Activated CD4-positive, alpha-beta memory T cell treated with anti-CD3 and anti-CD28 coated beads for 36 hours (primary cell): ENCODE results near the gene RFX3. TPM values are rescaled to one million over a fixed set of nuclear protein-coding genes. Genes with fewer than 3 reads are reported as not detected.

Experiments used
- CTCF ChIA-PET: fragments of 350-600 bp; sonication (Branson Sonifier 250); formaldehyde crosslinking; loops from one replicate; lab custom pipeline; 2021; ENCODE audit warnings: antibody characterized with exemption, inconsistent platforms; lab: Charles Lee
- POLR2A ChIA-PET: fragments of 350-600 bp; sonication (Branson Sonifier 250); formaldehyde crosslinking; loops from one replicate; lab custom pipeline; 2021; ENCODE audit warnings: antibody characterized with exemption; lab: Charles Lee
- DNase-seq: peaks from one replicate; pipeline ENCODE4 v3.0.0-alpha.2; 2020
- H3K27ac Mint-ChIP-seq: one replicate; pipeline ENCODE4 v1.8.0; 2021; ENCODE audit warnings: mixed read lengths
- H3K27me3 Mint-ChIP-seq: one replicate; pipeline ENCODE4 v1.8.0; 2021; ENCODE audit warnings: mixed read lengths
- H3K36me3 Mint-ChIP-seq: one replicate; pipeline ENCODE4 v1.8.0; 2021; ENCODE audit warnings: mixed read lengths
- H3K4me1 Mint-ChIP-seq: one replicate; pipeline ENCODE4 v1.8.0; 2021; ENCODE audit warnings: low read depth, mixed read lengths
- H3K4me3 Mint-ChIP-seq: one replicate; pipeline ENCODE4 v1.8.0; 2021; ENCODE audit warnings: mild to moderate bottlenecking, mixed read lengths
- H3K9me3 Mint-ChIP-seq: one replicate; pipeline ENCODE4 v1.8.0; 2021; ENCODE audit warnings: mixed read lengths
- intact Hi-C: fragments of 100-400 bp; cut with micrococcal nuclease; formaldehyde crosslinking; loops from one replicate; pipeline ENCODE4 v1.15.1; 2023
- total RNA-seq, 2 experiments: library from RNA; stranded (reverse); gene quantifications; one replicate each; pipeline ENCODE4 v1.2.3, GENCODE V29; 2021

RFX3 gene
- total RNA-seq, 2 experiments from 2014 or later = 12.2 to 13.4 TPM

DNA sequence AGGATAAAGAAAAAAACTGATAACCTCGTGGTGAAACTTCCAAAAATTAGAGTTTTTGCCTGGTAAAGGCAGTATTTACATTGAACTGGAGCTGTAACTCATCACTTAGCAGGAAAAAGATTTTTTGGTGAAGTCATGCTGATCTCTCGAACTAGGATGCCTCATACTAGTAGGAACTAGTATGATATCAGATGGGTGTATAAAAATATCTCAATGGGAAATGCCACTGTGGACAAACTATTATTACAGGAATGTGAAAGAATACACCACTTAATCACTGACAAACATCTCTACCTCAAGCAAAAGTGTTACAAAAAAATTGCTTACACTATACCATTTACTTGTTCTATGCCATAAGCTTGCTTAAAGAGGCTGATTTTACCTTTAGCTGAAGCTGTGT is 28.4 kb downstream of the RFX3 start:
- ChIA-PET POLR2A (no interaction called here), CTCF (interaction anchor here (0.7 kb wide), 1 partner anchor 20 kb away, joined by 3 read pairs; no protein-coding TSS in a partner anchor)
- H3K4me1 Mint-ChIP-seq = peaks cover 22% of the 10 kb centered on the region
- H3K36me3 Mint-ChIP-seq = peaks cover 6% of the 10 kb centered on the region
- H3K9me3 Mint-ChIP-seq = peaks cover 3% of the 10 kb centered on the region
- no peak overlapping the region for H3K4me3 Mint-ChIP-seq
- DNase-seq = no peak
- H3K27ac Mint-ChIP-seq = no peak overlapping the region
- intact Hi-C loops = no loop called here
- H3K27me3 Mint-ChIP-seq = no peaks in the 10 kb centered on the region

DNA sequence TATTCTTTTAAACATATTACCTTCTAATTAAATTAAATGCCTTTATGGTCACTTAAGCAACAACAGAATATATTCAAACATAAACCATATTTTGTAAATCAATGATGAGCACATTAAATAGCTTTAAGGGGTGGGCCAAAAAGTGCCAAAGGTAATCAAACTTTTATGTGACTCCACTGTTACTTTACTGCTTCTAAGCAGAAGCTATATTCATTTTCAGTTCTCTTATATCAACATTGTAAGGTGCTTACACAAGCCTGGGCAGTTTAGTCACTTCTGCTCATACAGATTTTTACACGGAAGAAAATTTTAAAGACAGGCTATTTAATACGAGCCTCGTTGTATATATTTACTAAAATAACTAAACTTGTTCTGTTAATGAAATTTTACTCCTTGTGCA is 29.9 kb downstream of the RFX3 start:
- intact Hi-C loops = no loop called here
- ChIA-PET CTCF (no interaction called here), POLR2A (interaction anchor here (1.1 to 1.4 kb wide), 2 partner anchors 15 to 30 kb away, joined by 3 read pairs; partner anchors contain the start of gene RFX3)
- H3K4me3 Mint-ChIP-seq = no peak overlapping the region
- peaks cover 6% of the 10 kb centered on the region for H3K36me3 Mint-ChIP-seq
- no peak overlapping the region for H3K27ac Mint-ChIP-seq
- peaks cover 3% of the 10 kb centered on the region for H3K9me3 Mint-ChIP-seq
- H3K4me1 Mint-ChIP-seq = peaks cover 32% of the 10 kb centered on the region
- no peak for DNase-seq
- H3K27me3 Mint-ChIP-seq = no peaks in the 10 kb centered on the region

DNA sequence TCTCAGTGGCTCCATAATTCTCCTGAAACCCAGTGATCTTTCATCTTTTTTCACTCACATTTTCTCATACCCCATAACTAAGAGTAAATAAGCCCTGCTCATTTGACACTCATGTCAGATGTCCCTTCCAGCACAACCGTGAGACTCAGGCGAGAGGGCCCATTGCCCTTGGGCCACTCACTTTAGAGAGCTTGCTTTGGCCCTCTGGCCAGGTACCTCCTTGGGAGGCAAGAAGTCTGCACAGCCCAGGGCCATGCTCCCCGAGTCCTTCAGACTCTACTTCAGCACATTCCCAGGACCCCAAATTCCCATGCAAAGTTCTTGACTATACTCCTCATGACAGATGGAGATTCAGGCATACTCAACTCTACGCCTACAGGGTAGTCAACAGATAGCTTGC is 33.6 kb downstream of the RFX3 start:
- Mint-ChIP-seq H3K4me3 (no peak overlapping the region), H3K4me1 (peaks cover 19% of the 10 kb centered on the region), H3K27ac (no peak overlapping the region), H3K27me3 (no peaks in the 10 kb centered on the region), H3K9me3 (peaks cover 3% of the 10 kb centered on the region), H3K36me3 (peaks cover 11% of the 10 kb centered on the region)
- ChIA-PET POLR2A (no interaction called here), CTCF (no interaction called here)
- no peak for DNase-seq
- intact Hi-C loops = no loop called here

DNA sequence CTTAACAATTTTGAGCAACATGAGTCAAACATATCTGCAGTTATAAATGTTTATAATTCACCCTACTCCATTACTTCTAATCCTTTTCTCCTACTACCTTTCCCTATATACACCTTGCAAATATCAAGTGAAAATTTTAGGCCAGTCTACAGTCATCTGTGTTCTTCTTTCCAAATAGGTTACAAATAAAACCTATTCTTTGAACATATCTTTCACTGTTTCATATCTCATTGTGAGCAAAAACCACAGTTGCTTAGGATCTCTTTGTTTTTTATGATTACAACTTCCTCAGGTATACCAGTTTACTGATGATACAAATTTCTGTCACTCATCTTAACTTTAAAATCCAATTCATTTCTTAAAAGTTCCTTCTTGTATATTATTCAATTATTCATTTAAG is 34.4 kb downstream of the RFX3 start:
- intact Hi-C loops = no loop called here
- DNase-seq = no peak
- ChIA-PET CTCF (no interaction called here), POLR2A (no interaction called here)
- peaks cover 18% of the 10 kb centered on the region for H3K4me1 Mint-ChIP-seq
- H3K27ac Mint-ChIP-seq = no peak overlapping the region
- peaks cover 11% of the 10 kb centered on the region for H3K36me3 Mint-ChIP-seq
- no peak overlapping the region for H3K4me3 Mint-ChIP-seq
- H3K27me3 Mint-ChIP-seq = no peaks in the 10 kb centered on the region
- peaks cover 3% of the 10 kb centered on the region for H3K9me3 Mint-ChIP-seq

DNA sequence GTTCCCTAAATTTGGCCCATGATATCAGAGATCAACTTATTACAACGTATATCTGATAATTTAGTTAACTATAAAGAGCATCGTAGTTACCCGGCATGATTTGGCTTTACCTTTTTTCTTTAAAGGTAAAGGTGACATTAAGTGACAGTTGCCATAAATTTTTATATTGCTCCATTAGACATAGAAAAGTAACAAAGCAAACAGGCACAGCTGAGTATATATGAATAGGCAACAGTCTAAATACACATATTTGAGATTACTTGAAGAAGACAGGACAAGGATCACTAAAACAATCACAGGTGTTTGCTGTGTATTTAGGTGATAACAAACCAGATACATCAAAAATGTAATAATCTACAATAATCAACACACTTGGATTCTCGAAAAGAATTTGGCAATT is 34.8 kb downstream of the RFX3 start:
- intact Hi-C loops = no loop called here
- POLR2A ChIA-PET = no interaction called here

DNA sequence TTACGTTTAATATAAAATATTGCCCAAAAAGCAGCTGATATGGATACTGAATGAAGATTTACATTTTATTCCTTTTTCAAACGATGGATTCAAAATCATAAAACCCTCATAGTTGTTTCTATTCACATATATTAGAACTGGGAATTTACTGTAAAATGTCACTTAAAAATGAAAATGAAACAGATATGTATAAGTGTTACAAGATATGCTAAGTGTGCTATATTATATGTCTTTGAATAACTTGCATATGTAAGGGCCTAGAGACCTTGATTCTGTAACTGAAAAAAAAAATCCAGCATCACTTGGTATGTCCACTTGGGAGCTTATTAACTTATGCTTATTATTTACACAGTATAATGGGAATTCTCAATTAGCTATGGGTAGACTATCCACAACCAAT is 43.2 kb downstream of the RFX3 start:
- DNase-seq = no peak
- POLR2A ChIA-PET = no interaction called here
- peaks cover 19% of the 10 kb centered on the region for H3K36me3 Mint-ChIP-seq
- intact Hi-C loops = no loop called here
- H3K27ac Mint-ChIP-seq = no peak overlapping the region
- H3K4me3 Mint-ChIP-seq = no peak overlapping the region
- CTCF ChIA-PET = interaction anchor here (0.6 kb wide), 1 partner anchor 34 kb away, joined by 3 read pairs; no protein-coding TSS in a partner anchor
- H3K9me3 Mint-ChIP-seq = peaks cover 3% of the 10 kb centered on the region
- peaks cover 37% of the 10 kb centered on the region for H3K4me1 Mint-ChIP-seq
- H3K27me3 Mint-ChIP-seq = no peaks in the 10 kb centered on the region

More for the DNA sequence above, 34.8 kb downstream of the RFX3 start:
- no peak overlapping the region for H3K27ac Mint-ChIP-seq
- CTCF ChIA-PET = no interaction called here
- H3K9me3 Mint-ChIP-seq = peaks cover 3% of the 10 kb centered on the region
- peaks cover 11% of the 10 kb centered on the region for H3K36me3 Mint-ChIP-seq
- DNase-seq = no peak
- H3K4me1 Mint-ChIP-seq = peaks cover 14% of the 10 kb centered on the region
- no peaks in the 10 kb centered on the region for H3K27me3 Mint-ChIP-seq
- H3K4me3 Mint-ChIP-seq = no peak overlapping the region

DNA sequence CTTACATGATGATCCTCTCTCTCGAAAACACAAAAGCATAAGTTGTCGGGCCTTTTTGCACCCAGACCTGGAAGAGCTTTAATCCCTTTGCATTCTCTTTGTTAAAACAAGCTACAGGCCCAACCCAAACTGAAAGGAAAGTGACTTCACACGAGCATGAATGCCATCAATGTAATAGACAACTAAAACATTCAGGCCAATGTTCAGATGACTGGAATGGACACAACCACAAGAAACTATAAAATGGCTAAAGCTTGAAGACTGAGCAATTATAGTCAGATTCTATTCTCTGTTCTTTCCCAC is 45.5 kb downstream of the RFX3 start:
- intact Hi-C loops = no loop called here
- POLR2A ChIA-PET = interaction anchor here (1.1 to 1.5 kb wide), 2 partner anchors 15 to 47 kb away, joined by 3 to 5 read pairs; no protein-coding TSS in a partner anchor

DNA sequence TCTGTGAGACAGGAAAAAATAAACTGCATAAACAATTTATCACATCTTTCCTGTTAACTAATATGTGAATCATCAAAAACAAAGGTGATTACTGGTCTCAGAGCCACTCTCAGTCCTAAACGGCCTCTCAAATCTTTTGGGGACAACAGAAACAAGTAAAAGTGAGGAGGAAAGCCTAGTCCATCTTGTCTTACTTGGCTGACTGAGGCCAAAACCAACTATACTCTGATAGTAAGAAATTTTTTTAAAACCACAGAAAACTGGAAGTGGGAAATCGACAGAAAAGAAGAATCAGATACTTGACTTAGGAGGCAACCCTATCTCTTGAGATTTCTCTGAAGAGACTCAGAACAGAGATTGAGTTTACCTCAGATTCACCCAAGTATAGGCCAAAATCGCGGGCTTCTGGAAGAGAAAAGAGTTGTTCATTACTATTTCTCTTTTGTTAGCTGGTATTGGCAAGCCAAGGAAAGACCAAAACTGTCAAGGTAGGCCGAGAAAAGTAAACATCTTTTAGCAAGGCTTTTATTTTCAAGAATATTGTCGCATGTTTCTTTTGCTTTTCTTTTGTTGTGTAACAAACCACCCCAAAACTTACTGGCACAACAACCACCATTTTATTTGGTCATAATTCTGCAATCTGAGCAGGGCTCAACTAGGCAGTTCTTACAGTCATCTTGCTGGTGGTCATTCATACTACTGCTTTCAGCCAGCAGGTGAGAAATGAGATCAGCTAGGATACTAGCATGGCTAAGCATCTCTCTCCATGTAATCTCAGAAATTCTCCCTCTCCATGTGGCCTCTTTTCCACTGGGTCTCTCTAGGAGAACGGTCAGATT is 46.1 kb downstream of the RFX3 start:
- POLR2A ChIA-PET = interaction anchor here (1.3 to 1.5 kb wide), 2 partner anchors 27 to 47 kb away, joined by 4 to 5 read pairs; no protein-coding TSS in a partner anchor

More for the DNA sequence above, 45.5 kb downstream of the RFX3 start:
- Mint-ChIP-seq H3K9me3 (peaks cover 3% of the 10 kb centered on the region), H3K4me1 (peaks cover 56% of the 10 kb centered on the region), H3K27me3 (no peaks in the 10 kb centered on the region), H3K4me3 (no peak overlapping the region), H3K36me3 (peaks cover 19% of the 10 kb centered on the region), H3K27ac (peak overlapping the region; percentile 79)
- no peak for DNase-seq
- CTCF ChIA-PET = interaction anchor here (0.7 to 1.8 kb wide), 2 partner anchors 12 to 239 kb away, joined by 3 to 10 read pairs; no protein-coding TSS in a partner anchor

DNA sequence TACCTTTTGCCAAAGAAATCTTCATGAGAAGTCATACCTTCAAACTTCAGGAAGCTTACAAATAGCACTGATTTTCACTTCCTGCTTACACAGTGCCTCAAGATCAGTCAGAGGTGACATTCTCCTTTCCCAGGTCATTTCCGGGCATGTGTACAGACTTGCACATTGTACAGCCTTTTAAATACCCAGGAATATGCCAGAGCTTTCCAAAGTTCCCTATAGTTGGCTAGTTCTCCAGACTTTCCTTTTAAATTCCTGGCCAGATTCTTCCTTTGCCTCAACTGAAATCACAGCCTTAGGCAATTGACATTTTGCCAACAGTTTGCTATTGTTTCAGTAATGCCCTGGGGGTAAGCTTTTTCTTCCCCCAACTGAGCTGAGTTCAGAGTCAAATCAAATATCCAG is 47.2 kb downstream of the RFX3 start:
- DNase-seq = peak; percentile 25
- ChIA-PET POLR2A (interaction anchor here (0.7 to 4.9 kb wide), 3 partner anchors 28 to 515 kb away, joined by 3 to 41 read pairs (median 4); partner anchors contain the start of gene RFX3), CTCF (interaction anchor here (1.1 to 1.5 kb wide), 2 partner anchors 44 to 48 kb away, joined by 3 read pairs; partner anchors contain the start of gene RFX3)
- H3K4me1 Mint-ChIP-seq = peaks cover 71% of the 10 kb centered on the region
- H3K27me3 Mint-ChIP-seq = no peaks in the 10 kb centered on the region
- peaks cover 17% of the 10 kb centered on the region for H3K36me3 Mint-ChIP-seq
- peaks cover 3% of the 10 kb centered on the region for H3K9me3 Mint-ChIP-seq
- H3K4me3 Mint-ChIP-seq = no peak overlapping the region
- peak overlapping the region; percentile 66 for H3K27ac Mint-ChIP-seq
- intact Hi-C loops = loop anchor here (5.0 to 10.0 kb wide), 2 partner anchors 269 to 386 kb away; no protein-coding TSS in a partner anchor

More for the DNA sequence above, 46.1 kb downstream of the RFX3 start:
- no peak for DNase-seq
- Mint-ChIP-seq H3K4me1 (peaks cover 62% of the 10 kb centered on the region), H3K36me3 (peaks cover 19% of the 10 kb centered on the region), H3K27me3 (no peaks in the 10 kb centered on the region), H3K9me3 (peaks cover 3% of the 10 kb centered on the region), H3K27ac (peak overlapping the region; percentile 79), H3K4me3 (no peak overlapping the region)
- intact Hi-C loops = loop anchor here (5.0 to 10.0 kb wide), 2 partner anchors 268 to 385 kb away; no protein-coding TSS in a partner anchor
- CTCF ChIA-PET = interaction anchor here (0.7 to 1.8 kb wide), 2 partner anchors 12 to 239 kb away, joined by 3 to 10 read pairs; no protein-coding TSS in a partner anchor

DNA sequence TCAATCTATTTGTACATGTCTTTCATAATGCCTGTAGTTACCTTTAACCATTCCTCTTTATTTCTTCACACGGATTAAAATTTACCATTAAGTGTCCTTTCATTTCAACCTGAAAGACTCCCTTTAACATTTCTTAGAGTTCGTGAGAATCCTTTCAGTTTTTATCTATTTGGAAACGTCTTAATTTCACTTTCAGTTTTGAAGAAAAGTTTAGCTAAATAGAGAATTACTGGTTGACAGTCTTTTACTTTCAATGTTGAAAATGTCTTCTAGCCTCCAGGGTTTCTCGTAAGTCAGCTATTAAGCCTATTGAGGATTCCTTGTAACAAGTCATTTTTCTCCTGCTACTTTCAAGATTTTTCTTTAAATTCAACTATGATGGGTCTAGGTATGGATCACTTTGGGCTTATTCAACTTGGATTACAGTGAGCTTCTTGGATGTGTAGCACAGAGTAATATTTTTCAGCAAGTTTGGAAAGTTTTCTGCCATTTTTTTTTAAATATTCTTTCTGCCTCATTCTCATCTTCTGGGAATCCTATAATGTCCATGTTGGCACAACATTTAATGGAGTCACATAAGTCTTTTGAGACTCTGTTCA is 48.5 kb downstream of the RFX3 start:
- peaks cover 3% of the 10 kb centered on the region for H3K9me3 Mint-ChIP-seq
- peaks cover 71% of the 10 kb centered on the region for H3K4me1 Mint-ChIP-seq
- DNase-seq = no peak
- no peaks in the 10 kb centered on the region for H3K27me3 Mint-ChIP-seq
- intact Hi-C loops = loop anchor here (1.0 to 10.0 kb wide), 5 partner anchors 31 to 387 kb away; no protein-coding TSS in a partner anchor
- ChIA-PET POLR2A (interaction anchor here (1.0 to 4.9 kb wide), 3 partner anchors 48 to 91 kb away, joined by 3 to 41 read pairs (median 4); partner anchors contain the start of gene RFX3), CTCF (interaction anchor here (1.1 to 1.5 kb wide), 3 partner anchors 46 to 50 kb away, joined by 3 to 4 read pairs (median 3); partner anchors contain the start of gene RFX3)
- H3K4me3 Mint-ChIP-seq = peak overlapping the region; percentile 76
- H3K36me3 Mint-ChIP-seq = peaks cover 14% of the 10 kb centered on the region
- H3K27ac Mint-ChIP-seq = peak overlapping the region; percentile 89

DNA sequence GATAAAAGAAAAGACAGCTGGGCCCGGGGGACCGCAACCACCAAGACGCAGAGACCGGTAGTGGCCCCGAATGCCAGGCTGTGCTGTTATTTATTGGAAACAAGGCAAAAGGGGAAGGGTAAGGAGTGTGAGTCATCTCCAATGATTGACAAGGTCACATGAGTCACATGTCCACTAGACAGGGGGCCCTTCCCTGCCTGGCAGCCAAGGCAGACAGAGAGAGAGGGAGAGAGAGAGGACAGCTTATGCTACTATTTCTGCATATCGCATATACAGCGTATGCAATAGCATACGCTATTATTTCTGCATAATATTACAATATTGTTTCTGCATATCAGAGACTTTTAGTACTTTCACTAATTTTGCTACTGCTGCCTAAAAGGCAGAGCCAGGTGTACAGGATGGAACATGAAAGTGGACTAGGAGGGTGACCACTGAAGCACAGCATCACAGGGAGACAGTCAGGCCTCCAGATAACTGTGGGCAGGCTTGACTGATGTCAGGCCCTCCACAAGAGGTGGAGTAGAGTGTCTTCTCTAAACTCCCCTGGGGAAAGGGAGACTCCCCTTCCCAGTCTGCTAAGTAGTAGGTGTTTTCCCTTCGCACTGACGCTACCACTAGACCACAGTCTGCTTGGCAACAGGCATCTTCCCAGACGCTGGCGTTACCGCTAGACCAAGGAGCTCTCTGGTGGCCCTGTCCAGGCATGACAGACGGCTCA is 50.3 kb downstream of the RFX3 start:
- H3K27me3 Mint-ChIP-seq = no peaks in the 10 kb centered on the region
- DNase-seq = peak; percentile 38
- intact Hi-C loops = loop anchor here (5.0 to 10.0 kb wide), 2 partner anchors 272 to 389 kb away; no protein-coding TSS in a partner anchor
- H3K9me3 Mint-ChIP-seq = peaks cover 3% of the 10 kb centered on the region
- POLR2A ChIA-PET = interaction anchor here (0.6 to 4.9 kb wide), 3 partner anchors 26 to 75 kb away, joined by 3 to 41 read pairs (median 3); partner anchors contain the start of gene RFX3
- H3K4me3 Mint-ChIP-seq = no peak overlapping the region
- H3K36me3 Mint-ChIP-seq = peaks cover 14% of the 10 kb centered on the region
- no peak overlapping the region for H3K27ac Mint-ChIP-seq
- H3K4me1 Mint-ChIP-seq = peaks cover 70% of the 10 kb centered on the region
- CTCF ChIA-PET = interaction anchor here (1.1 kb wide), 1 partner anchor 18 kb away, joined by 3 read pairs; no protein-coding TSS in a partner anchor
